Measurements from ENCODE around the gene FERMT1.

FERMT1 gene

GRCh38 chr20:6104493-6105188 is 18.2 kb downstream of the FERMT1 start:
- DNase-seq (ENCODE audit: low read depth in 2 of 2): peak; percentile 55 to 89

GRCh38 chr20:6103301-6103700 is 19.5 kb downstream of the FERMT1 start:
- no peak for DNase-seq (ENCODE audit: low read depth in 2 of 2)
- H3K4me3 ChIP-seq (replicated peaks in 1 of 2; ENCODE audit: low read depth in 2 of 2, low read length in 2 of 2): no peak overlapping the region
- TF ChIP-seq CTCF (IDR thresholded peaks at IDR 0.05; ENCODE audit: low read depth, low read length): no peak

More at GRCh38 chr20:6104493-6105188, 18.2 kb downstream of the FERMT1 start:
- H3K4me3 ChIP-seq (replicated peaks in 1 of 2; ENCODE audit: low read depth in 2 of 2, low read length in 2 of 2): no peak overlapping the region
- TF ChIP-seq CTCF (IDR thresholded peaks at IDR 0.05; ENCODE audit: low read depth, low read length): no peak

GRCh38 chr20:6101346-6101745 is 21.5 kb downstream of the FERMT1 start:
- no peak for TF ChIP-seq CTCF (IDR thresholded peaks at IDR 0.05; ENCODE audit: low read depth, low read length)

GRCh38 chr20:6100246-6100645 is 22.6 kb downstream of the FERMT1 start:
- no peak overlapping the region for H3K4me3 ChIP-seq (replicated peaks in 1 of 2; ENCODE audit: low read depth in 2 of 2, low read length in 2 of 2)
- no peak for DNase-seq (ENCODE audit: low read depth in 2 of 2)
- TF ChIP-seq CTCF (IDR thresholded peaks at IDR 0.05; ENCODE audit: low read depth, low read length): no peak

More at GRCh38 chr20:6101346-6101745, 21.5 kb downstream of the FERMT1 start:
- no peak overlapping the region for H3K4me3 ChIP-seq (replicated peaks in 1 of 2; ENCODE audit: low read depth in 2 of 2, low read length in 2 of 2)
- no peak for DNase-seq (ENCODE audit: low read depth in 2 of 2)

- H3K4me3 ChIP-seq (replicated peaks in 1 of 2; ENCODE audit: low read depth in 2 of 2, low read length in 2 of 2): no peak overlapping the region
- no peak for DNase-seq (ENCODE audit: low read depth in 2 of 2)
- no peak for TF ChIP-seq CTCF (IDR thresholded peaks at IDR 0.05; ENCODE audit: low read depth, low read length)
These were observed 23.0 kb downstream of the FERMT1 start for GRCh38 chr20:6099819-6100218.

- H3K4me3 ChIP-seq (replicated peaks in 1 of 2; ENCODE audit: low read depth in 2 of 2, low read length in 2 of 2): no peak overlapping the region
- no peak for DNase-seq (ENCODE audit: low read depth in 2 of 2)
- no peak for TF ChIP-seq CTCF (IDR thresholded peaks at IDR 0.05; ENCODE audit: low read depth, low read length)
These were observed 27.4 kb downstream of the FERMT1 start for GRCh38 chr20:6095409-6095808.

GRCh38 chr20:6094565-6094964 is 28.3 kb downstream of the FERMT1 start:
- TF ChIP-seq CTCF (IDR thresholded peaks at IDR 0.05; ENCODE audit: low read depth, low read length): no peak
- DNase-seq (ENCODE audit: low read depth in 2 of 2): no peak
- no peak overlapping the region for H3K4me3 ChIP-seq (replicated peaks in 1 of 2; ENCODE audit: low read depth in 2 of 2, low read length in 2 of 2)

All from cardiac fibroblast (primary cell).